ENCODE measurements around the gene CFAP46. TPM values are rescaled to one million over a fixed set of nuclear protein-coding genes. Genes with fewer than 3 reads are reported as not detected.

The CFAP46 gene
- total RNA-seq, 1 experiment from 2014 or later: 1.6 TPM

- POLR2A ChIA-PET: interaction anchor here (0.8 kb wide), 1 partner anchor 75 kb away, joined by 4 read pairs; no protein-coding TSS in a partner anchor
- intact Hi-C loops (cut with micrococcal nuclease; ENCODE audit: unreplicated experiment) (no loop called here), in situ Hi-C loops (cut with HindIII; ENCODE audit: low pct_unique_long_range_greater_than_20kb, low sequenced_read_pairs) (no loop called here)
- CTCF ChIA-PET: no interaction called here
- no peaks in the 10 kb centered on the region for H3K4me1 ChIP-seq (ENCODE audit: control insufficient read depth, insufficient read depth, low read length)
- no peaks in the 10 kb centered on the region for H3K36me3 ChIP-seq (ENCODE audit: control insufficient read depth, insufficient read depth, low read length)
- no TSS peak for BruUV-seq (replicated peaks)
- H3K27me3 ChIP-seq (ENCODE audit: control insufficient read depth, insufficient read depth, low read length): no peaks in the 10 kb centered on the region
- ATAC-seq: no peak
- DNase-seq (ENCODE audit: low read depth, low spot score): no peak
- H3K9me3 ChIP-seq (ENCODE audit: control insufficient read depth, insufficient read depth, low read depth, low read length): no peaks in the 10 kb centered on the region
- no peak overlapping the region for H3K4me3 ChIP-seq (ENCODE audit: low read depth in 2 of 2, low read length in 2 of 2)
- H3K27ac ChIP-seq (ENCODE audit: low read length): no peak overlapping the region
- TF ChIP-seq, protein P1, sequence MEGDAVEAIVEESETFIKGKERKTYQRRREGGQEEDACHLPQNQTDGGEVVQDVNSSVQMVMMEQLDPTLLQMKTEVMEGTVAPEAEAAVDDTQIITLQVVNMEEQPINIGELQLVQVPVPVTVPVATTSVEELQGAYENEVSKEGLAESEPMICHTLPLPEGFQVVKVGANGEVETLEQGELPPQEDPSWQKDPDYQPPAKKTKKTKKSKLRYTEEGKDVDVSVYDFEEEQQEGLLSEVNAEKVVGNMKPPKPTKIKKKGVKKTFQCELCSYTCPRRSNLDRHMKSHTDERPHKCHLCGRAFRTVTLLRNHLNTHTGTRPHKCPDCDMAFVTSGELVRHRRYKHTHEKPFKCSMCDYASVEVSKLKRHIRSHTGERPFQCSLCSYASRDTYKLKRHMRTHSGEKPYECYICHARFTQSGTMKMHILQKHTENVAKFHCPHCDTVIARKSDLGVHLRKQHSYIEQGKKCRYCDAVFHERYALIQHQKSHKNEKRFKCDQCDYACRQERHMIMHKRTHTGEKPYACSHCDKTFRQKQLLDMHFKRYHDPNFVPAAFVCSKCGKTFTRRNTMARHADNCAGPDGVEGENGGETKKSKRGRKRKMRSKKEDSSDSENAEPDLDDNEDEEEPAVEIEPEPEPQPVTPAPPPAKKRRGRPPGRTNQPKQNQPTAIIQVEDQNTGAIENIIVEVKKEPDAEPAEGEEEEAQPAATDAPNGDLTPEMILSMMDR (IDR thresholded peaks at IDR 0.05): no peak
- TF ChIP-seq POLR2AphosphoS5 (IDR thresholded peaks at IDR 0.05; ENCODE audit: low read depth, low read length) (no peak), SIN3A (IDR thresholded peaks at IDR 0.05; ENCODE audit: borderline replicate concordance, insufficient read depth, low read depth, low read length) (no peak), TCF7L2 (IDR thresholded peaks at IDR 0.05; ENCODE audit: low read depth, low read length) (no peak)
- TF ChIP-seq, protein P2, sequence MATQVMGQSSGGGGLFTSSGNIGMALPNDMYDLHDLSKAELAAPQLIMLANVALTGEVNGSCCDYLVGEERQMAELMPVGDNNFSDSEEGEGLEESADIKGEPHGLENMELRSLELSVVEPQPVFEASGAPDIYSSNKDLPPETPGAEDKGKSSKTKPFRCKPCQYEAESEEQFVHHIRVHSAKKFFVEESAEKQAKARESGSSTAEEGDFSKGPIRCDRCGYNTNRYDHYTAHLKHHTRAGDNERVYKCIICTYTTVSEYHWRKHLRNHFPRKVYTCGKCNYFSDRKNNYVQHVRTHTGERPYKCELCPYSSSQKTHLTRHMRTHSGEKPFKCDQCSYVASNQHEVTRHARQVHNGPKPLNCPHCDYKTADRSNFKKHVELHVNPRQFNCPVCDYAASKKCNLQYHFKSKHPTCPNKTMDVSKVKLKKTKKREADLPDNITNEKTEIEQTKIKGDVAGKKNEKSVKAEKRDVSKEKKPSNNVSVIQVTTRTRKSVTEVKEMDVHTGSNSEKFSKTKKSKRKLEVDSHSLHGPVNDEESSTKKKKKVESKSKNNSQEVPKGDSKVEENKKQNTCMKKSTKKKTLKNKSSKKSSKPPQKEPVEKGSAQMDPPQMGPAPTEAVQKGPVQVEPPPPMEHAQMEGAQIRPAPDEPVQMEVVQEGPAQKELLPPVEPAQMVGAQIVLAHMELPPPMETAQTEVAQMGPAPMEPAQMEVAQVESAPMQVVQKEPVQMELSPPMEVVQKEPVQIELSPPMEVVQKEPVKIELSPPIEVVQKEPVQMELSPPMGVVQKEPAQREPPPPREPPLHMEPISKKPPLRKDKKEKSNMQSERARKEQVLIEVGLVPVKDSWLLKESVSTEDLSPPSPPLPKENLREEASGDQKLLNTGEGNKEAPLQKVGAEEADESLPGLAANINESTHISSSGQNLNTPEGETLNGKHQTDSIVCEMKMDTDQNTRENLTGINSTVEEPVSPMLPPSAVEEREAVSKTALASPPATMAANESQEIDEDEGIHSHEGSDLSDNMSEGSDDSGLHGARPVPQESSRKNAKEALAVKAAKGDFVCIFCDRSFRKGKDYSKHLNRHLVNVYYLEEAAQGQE (IDR thresholded peaks at IDR 0.05; ENCODE audit: insufficient read depth in 1 of 2, low read depth in 2 of 2, low read length in 1 of 2): no peak
These were observed 14.1 kb downstream of the CFAP46 start for GRCh38 chr10:132928261-132928660.

DNA sequence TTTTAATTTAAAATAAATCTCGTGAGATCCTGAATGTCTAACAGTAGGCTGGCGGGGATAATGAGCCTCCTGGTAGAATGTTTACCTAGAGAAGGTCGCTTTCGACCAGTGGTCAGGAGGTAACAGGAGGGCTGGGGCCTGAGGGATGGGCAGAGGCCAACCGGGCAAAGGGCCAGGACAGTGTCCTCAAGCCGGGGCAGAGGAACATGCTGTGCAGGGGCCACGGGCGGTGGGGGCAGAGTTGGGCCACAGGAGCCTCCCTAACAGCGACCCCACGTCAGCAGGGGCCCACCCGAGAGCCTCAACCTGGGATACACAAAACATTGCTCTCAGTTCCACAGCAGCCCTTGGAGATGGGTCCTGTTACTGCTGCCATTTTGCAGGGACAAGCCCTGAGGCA lies 14.5 kb downstream of the CFAP46 start:
- DNase-seq (ENCODE audit: low read depth, low spot score): no peak
- ChIA-PET CTCF (no interaction called here), POLR2A (interaction anchor here (0.8 kb wide), 1 partner anchor 74 kb away, joined by 4 read pairs; no protein-coding TSS in a partner anchor)
- in situ Hi-C loops (cut with HindIII; ENCODE audit: low pct_unique_long_range_greater_than_20kb, low sequenced_read_pairs) (no loop called here), intact Hi-C loops (cut with micrococcal nuclease; ENCODE audit: unreplicated experiment) (no loop called here)
- Histone ChIP-seq H3K4me3 (ENCODE audit: low read depth in 2 of 2, low read length in 2 of 2) (no peak overlapping the region), H3K27me3 (ENCODE audit: control insufficient read depth, insufficient read depth, low read length) (no peaks in the 10 kb centered on the region), H3K4me1 (ENCODE audit: control insufficient read depth, insufficient read depth, low read length) (no peaks in the 10 kb centered on the region), H3K36me3 (ENCODE audit: control insufficient read depth, insufficient read depth, low read length) (no peaks in the 10 kb centered on the region), H3K27ac (ENCODE audit: low read length) (no peak overlapping the region), H3K9me3 (ENCODE audit: control insufficient read depth, insufficient read depth, low read depth, low read length) (no peaks in the 10 kb centered on the region)
- TF ChIP-seq POLR2AphosphoS5 (IDR thresholded peaks at IDR 0.05; ENCODE audit: low read depth, low read length) (no peak), TCF7L2 (IDR thresholded peaks at IDR 0.05; ENCODE audit: low read depth, low read length) (no peak)
- TF ChIP-seq, protein P2 (IDR thresholded peaks at IDR 0.05; ENCODE audit: insufficient read depth in 1 of 2, low read depth in 2 of 2, low read length in 1 of 2): no peak
- no peak for ATAC-seq
- no TSS peak for BruUV-seq (replicated peaks)

Measured in Panc1 (cell line).